HepG2 (cell line): ENCODE data around the gene NPC2. TPM values are rescaled to one million over a fixed set of nuclear protein-coding genes. Genes with fewer than 3 reads are reported as not detected.

ENCODE experiments used
- ATAC-seq: fragments of 200-7000 bp; cut with Tn5 transposase; 3 replicates; pipeline ENCODE4 v1.9.1; 2020; ENCODE audit warnings: mild to moderate bottlenecking, moderate library complexity
- BruUV-seq: library from RNA; stranded (reverse); fragments of 400-500 nt; replicated peaks from 2 replicates; lab custom pipeline; 2021; lab: Mats Ljungman, UMichigan
- CTCF ChIA-PET: fragments of 300-600 bp; formaldehyde crosslinking; extraction: SDS; loops from one replicate; lab custom pipeline; 2021; ENCODE audit warnings: low total read pairs, inconsistent platforms, low intra/inter-chr PET ratio; lab: Yijun Ruan, JAX
- POLR2A ChIA-PET: fragments of 350-600 bp; sonication (Branson Sonifier 250); formaldehyde crosslinking; loops from one replicate; lab custom pipeline; 2020; ENCODE audit warnings: antibody characterized with exemption, inconsistent platforms; lab: Yijun Ruan, JAX
- DNase-seq: peaks from one replicate; pipeline ENCODE4 v3.0.0-alpha.2; 2015; ENCODE audit warnings: low spot score
- FAIRE-seq: peaks from 3 replicates; lab custom pipeline; 2011; peaks lifted over from hg19 to GRCh38; lab: Jason Lieb, UNC
- H2AFZ ChIP-seq: one replicate; pipeline ENCODE4 v1.6.1; 2011; ENCODE audit warnings: low read length, inconsistent platforms
- H3K27ac ChIP-seq: fragments of 300-600 bp; 3 replicates; pipeline ENCODE4 v1.8.0; 2011; ENCODE audit warnings: mixed run types, mild to moderate bottlenecking, mixed read lengths, low read length, inconsistent platforms; ENCODE audit not compliant: insufficient read depth; ENCODE audit errors: extremely low read length
- H3K27me3 ChIP-seq, 2 experiments: fragments of 200-600 bp in 1 of 2; 2 replicates in 1 of 2; 3 replicates in 1 of 2; pipeline versions ENCODE4 v1.6.0 to v1.8.0; 2011; ENCODE audit warnings: low read length in 2 of 2, mild to moderate bottlenecking in 2 of 2, moderate library complexity in 2 of 2, inconsistent platforms in 1 of 2; ENCODE audit not compliant: insufficient read depth in 2 of 2, control insufficient read depth in 1 of 2
- H3K36me3 ChIP-seq, 2 experiments: fragments of 200-600 bp in 1 of 2; replicated peaks in 1 of 2; 2 replicates in 1 of 2; 3 replicates in 1 of 2; pipeline versions ENCODE4 v1.5.1 to v1.8.0; 2011; ENCODE audit warnings: low read length in 2 of 2, inconsistent platforms in 1 of 2; ENCODE audit not compliant: insufficient read depth in 2 of 2, control insufficient read depth in 1 of 2
- H3K4me1 ChIP-seq: 2 replicates; pipeline ENCODE4 v1.5.1; 2012; ENCODE audit warnings: low read length, inconsistent platforms; ENCODE audit not compliant: insufficient read depth
- H3K4me2 ChIP-seq: 2 replicates; pipeline ENCODE4 v1.6.0; 2011; ENCODE audit warnings: low read depth, low read length, inconsistent platforms
- H3K4me3 ChIP-seq, 3 experiments: fragments of 200-600 bp in 1 of 3; sonication (generic), shearing (Covaris generic) in 1 of 3; replicated peaks in 1 of 3; 2 replicates each; pipeline ENCODE4 v1.5.1; 2011 to 2016; ENCODE audit warnings: low read length in 3 of 3, inconsistent platforms in 2 of 3, low read depth in 2 of 3, mild to moderate bottlenecking in 2 of 3, control low read depth in 1 of 3, mixed read lengths in 1 of 3; ENCODE audit not compliant: insufficient read depth in 1 of 3
- H3K79me2 ChIP-seq: one replicate; pipeline ENCODE4 v1.6.1; 2011; ENCODE audit warnings: low read length, inconsistent platforms; ENCODE audit not compliant: insufficient read depth
- H3K9ac ChIP-seq: 2 replicates; pipeline ENCODE4 v1.6.0; 2011; ENCODE audit warnings: mild to moderate bottlenecking, low read depth, low read length, inconsistent platforms; ENCODE audit not compliant: insufficient read depth
- H3K9me3 ChIP-seq: 2 replicates; pipeline ENCODE4 v1.5.1; 2012; ENCODE audit warnings: mild to moderate bottlenecking, low read length
- H4K20me1 ChIP-seq: 2 replicates; pipeline ENCODE4 v1.6.0; 2011; ENCODE audit warnings: inconsistent platforms, mild to moderate bottlenecking, low read length, moderate library complexity; ENCODE audit not compliant: insufficient read depth
- ATF1 ChIP-seq: IDR thresholded peaks from 2 replicates; pipeline ENCODE4 v1.6.1; 2016; ENCODE audit warnings: mild to moderate bottlenecking, control low read depth
- HNF4A ChIP-seq: sonication (generic); formaldehyde crosslinking; IDR thresholded peaks from 2 replicates; pipeline ENCODE4 v1.4.0; 2020; ENCODE audit warnings: missing genetic modification reagents
- MAF1 ChIP-seq: sonication (generic); formaldehyde crosslinking; IDR thresholded peaks from 2 replicates; pipeline ENCODE4 v1.5.0; 2020; ENCODE audit warnings: missing genetic modification reagents, borderline replicate concordance
- MBD4 ChIP-seq: IDR thresholded peaks from 2 replicates; pipeline ENCODE4 v1.6.1; 2012; ENCODE audit warnings: low read length, inconsistent platforms, borderline replicate concordance
- NFYC ChIP-seq: IDR thresholded peaks from 2 replicates; pipeline ENCODE4 v1.6.1; 2016; ENCODE audit warnings: missing genetic modification reagents, missing compliant biosample characterization
- PHF8 ChIP-seq: sonication (generic); formaldehyde crosslinking; IDR thresholded peaks from 2 replicates; pipeline ENCODE4 v1.5.0; 2020; ENCODE audit warnings: missing genetic modification reagents
- TRIM24 ChIP-seq: sonication (generic); formaldehyde crosslinking; IDR thresholded peaks from 2 replicates; pipeline ENCODE4 v1.8.0; 2022; ENCODE audit warnings: mild to moderate bottlenecking, missing genetic modification reagents
- ZBTB20 ChIP-seq: sonication (generic); formaldehyde crosslinking; IDR thresholded peaks from 2 replicates; pipeline ENCODE4 v1.8.1; 2023; ENCODE audit warnings: missing genetic modification reagents, low read depth, mild to moderate bottlenecking, borderline replicate concordance
- ZKSCAN5 ChIP-seq: sonication (generic); formaldehyde crosslinking; IDR thresholded peaks from 2 replicates; pipeline ENCODE4 v1.5.1; 2020; ENCODE audit warnings: mild to moderate bottlenecking, missing genetic modification reagents
- ZNF782 ChIP-seq: sonication (generic); formaldehyde crosslinking; IDR thresholded peaks from 2 replicates; pipeline ENCODE4 v1.4.0; 2020; ENCODE audit warnings: missing genetic modification reagents, mild to moderate bottlenecking, borderline replicate concordance
- WGBS: methylation state at CpG from one replicate; pipeline ENCODE4 v1.1.6; 2017; ENCODE audit warnings: low lambda C conversion rate; 5-methylcytosine and 5-hydroxymethylcytosine counted together
- in situ Hi-C: cut with HindIII; loops from 2 replicates; pipeline ENCODE4 v1.10.0; 2017; ENCODE audit warnings: low pct_unique_long_range_greater_than_20kb; ENCODE audit not compliant: extremely low pct_ligation_motif_present
- intact Hi-C: fragments of 100-400 bp; cut with micrococcal nuclease; formaldehyde crosslinking; loops from one replicate; pipeline ENCODE4 v1.10.0; 2022; ENCODE audit not compliant: unreplicated experiment
- polyA plus RNA-seq, 8 experiments: library from polyadenylated mRNA; depleted of rRNA in 3 of 8; stranded (reverse) in 7 of 8; unstranded in 1 of 8; fragments of >200 nt; fragmentation: Illumina TruSeq in 4 of 8; extraction: Trizol in 4 of 8; gene quantifications; 2 replicates each; pipeline versions ENCODE4 v1.2.1 to v1.2.3, GENCODE V29; 2011 to 2016; ENCODE audit warnings: low read depth in 4 of 8, missing spikeins in 1 of 8, mixed read lengths in 1 of 8; ENCODE audit not compliant: insufficient read depth in 1 of 8
- total RNA-seq, 5 experiments: library from RNA; depleted of rRNA; stranded (reverse); fragments of >200 nt; fragmentation: Illumina TruSeq; extraction: Trizol; gene quantifications; 2 replicates each; pipeline ENCODE4 v1.2.3, GENCODE V29; 2016; ENCODE audit warnings: low read depth in 1 of 5
- TF ChIP-seq, protein P1 (sequence below): sonication (generic); formaldehyde crosslinking; IDR thresholded peaks from 2 replicates; pipeline ENCODE4 v1.5.1; 2020; ENCODE audit warnings: mild to moderate bottlenecking, missing genetic modification reagents, moderate library complexity
- TF ChIP-seq, protein P2 (sequence below): sonication (generic); formaldehyde crosslinking; IDR thresholded peaks from 2 replicates; pipeline ENCODE4 v1.4.0; 2020; ENCODE audit warnings: missing genetic modification reagents, borderline replicate concordance
- TF ChIP-seq, protein P3 (sequence below): sonication (generic); formaldehyde crosslinking; IDR thresholded peaks from 2 replicates; pipeline ENCODE4 v1.4.0; 2020; ENCODE audit warnings: mild to moderate bottlenecking, missing genetic modification reagents

NPC2 gene
- total and polyA plus RNA-seq, 2 of the 13 experiments (the other 11 are each of a cell fraction or from before 2014, with no cell fraction given): 132 to 164 TPM

DNA sequence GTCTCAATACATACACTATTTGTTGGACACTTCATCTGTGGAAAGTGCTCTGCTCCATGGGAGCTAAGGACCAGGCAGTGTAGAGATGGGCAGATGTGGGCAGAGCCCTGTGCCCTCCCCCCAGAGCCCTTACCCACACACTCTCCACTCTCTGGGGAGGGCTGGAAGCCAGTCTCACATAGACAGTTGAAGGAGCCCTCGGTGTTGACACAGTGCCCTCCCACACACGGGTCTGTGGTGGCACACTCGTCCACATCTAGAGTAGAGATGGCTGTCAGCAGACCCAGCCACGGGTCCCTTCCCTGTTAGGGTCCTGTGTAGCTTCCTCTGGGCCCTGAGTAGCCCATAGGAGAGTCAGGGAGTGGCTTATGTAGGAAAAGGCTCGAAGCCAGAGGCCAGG is 14.7 kb upstream of the NPC2 start:
- FAIRE-seq: no peak

More for the DNA sequence above, 14.7 kb upstream of the NPC2 start:
- CTCF ChIA-PET: no interaction called here
- H3K4me3 ChIP-seq: no peak overlapping the region
- no peaks in the 10 kb centered on the region for H3K79me2 ChIP-seq
- TF ChIP-seq ZKSCAN5 (CRISPR knock-in tag): no peak
- TF ChIP-seq TRIM24 (CRISPR knock-in tag): no peak
- TF ChIP-seq HNF4A (CRISPR knock-in tag): no peak
- TF ChIP-seq MAF1 (CRISPR knock-in tag): no peak
- no peak for TF ChIP-seq ZBTB20 (CRISPR knock-in tag)
- no peak for TF ChIP-seq MBD4
- no peak for TF ChIP-seq NFYC
- TF ChIP-seq, protein P1, sequence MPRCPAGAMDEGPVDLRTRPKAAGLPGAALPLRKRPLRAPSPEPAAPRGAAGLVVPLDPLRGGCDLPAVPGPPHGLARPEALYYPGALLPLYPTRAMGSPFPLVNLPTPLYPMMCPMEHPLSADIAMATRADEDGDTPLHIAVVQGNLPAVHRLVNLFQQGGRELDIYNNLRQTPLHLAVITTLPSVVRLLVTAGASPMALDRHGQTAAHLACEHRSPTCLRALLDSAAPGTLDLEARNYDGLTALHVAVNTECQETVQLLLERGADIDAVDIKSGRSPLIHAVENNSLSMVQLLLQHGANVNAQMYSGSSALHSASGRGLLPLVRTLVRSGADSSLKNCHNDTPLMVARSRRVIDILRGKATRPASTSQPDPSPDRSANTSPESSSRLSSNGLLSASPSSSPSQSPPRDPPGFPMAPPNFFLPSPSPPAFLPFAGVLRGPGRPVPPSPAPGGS (CRISPR knock-in tag): no peak
- TF ChIP-seq ZNF782 (CRISPR knock-in tag): no peak
- TF ChIP-seq, protein P2, sequence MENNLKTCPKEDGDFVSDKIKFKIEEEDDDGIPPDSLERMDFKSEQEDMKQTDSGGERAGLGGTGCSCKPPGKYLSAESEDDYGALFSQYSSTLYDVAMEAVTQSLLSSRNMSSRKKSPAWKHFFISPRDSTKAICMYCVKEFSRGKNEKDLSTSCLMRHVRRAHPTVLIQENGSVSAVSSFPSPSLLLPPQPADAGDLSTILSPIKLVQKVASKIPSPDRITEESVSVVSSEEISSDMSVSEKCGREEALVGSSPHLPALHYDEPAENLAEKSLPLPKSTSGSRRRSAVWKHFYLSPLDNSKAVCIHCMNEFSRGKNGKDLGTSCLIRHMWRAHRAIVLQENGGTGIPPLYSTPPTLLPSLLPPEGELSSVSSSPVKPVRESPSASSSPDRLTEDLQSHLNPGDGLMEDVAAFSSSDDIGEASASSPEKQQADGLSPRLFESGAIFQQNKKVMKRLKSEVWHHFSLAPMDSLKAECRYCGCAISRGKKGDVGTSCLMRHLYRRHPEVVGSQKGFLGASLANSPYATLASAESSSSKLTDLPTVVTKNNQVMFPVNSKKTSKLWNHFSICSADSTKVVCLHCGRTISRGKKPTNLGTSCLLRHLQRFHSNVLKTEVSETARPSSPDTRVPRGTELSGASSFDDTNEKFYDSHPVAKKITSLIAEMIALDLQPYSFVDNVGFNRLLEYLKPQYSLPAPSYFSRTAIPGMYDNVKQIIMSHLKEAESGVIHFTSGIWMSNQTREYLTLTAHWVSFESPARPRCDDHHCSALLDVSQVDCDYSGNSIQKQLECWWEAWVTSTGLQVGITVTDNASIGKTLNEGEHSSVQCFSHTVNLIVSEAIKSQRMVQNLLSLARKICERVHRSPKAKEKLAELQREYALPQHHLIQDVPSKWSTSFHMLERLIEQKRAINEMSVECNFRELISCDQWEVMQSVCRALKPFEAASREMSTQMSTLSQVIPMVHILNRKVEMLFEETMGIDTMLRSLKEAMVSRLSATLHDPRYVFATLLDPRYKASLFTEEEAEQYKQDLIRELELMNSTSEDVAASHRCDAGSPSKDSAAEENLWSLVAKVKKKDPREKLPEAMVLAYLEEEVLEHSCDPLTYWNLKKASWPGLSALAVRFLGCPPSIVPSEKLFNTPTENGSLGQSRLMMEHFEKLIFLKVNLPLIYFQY: no peak
- TF ChIP-seq ATF1: no peak
- TF ChIP-seq, protein P3, sequence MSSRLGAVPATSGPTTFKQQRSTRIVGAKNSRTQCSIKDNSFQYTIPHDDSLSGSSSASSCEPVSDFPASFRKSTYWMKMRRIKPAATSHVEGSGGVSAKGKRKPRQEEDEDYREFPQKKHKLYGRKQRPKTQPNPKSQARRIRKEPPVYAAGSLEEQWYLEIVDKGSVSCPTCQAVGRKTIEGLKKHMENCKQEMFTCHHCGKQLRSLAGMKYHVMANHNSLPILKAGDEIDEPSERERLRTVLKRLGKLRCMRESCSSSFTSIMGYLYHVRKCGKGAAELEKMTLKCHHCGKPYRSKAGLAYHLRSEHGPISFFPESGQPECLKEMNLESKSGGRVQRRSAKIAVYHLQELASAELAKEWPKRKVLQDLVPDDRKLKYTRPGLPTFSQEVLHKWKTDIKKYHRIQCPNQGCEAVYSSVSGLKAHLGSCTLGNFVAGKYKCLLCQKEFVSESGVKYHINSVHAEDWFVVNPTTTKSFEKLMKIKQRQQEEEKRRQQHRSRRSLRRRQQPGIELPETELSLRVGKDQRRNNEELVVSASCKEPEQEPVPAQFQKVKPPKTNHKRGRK (CRISPR knock-in tag): no peak
- TF ChIP-seq PHF8 (CRISPR knock-in tag): no peak
- H3K36me3 ChIP-seq: no peaks in the 10 kb centered on the region
- peaks cover 20% of the 10 kb centered on the region for H3K4me1 ChIP-seq
- H2AFZ ChIP-seq: no peak overlapping the region
- peaks cover 2 to 47% of the 10 kb centered on the region in 2 experiments; a peak in 4 of 5 replicates for H3K27me3 ChIP-seq
- intact Hi-C loops: no loop called here
- no peak overlapping the region for H3K4me2 ChIP-seq
- ATAC-seq (no peak), DNase-seq (no peak)
- H4K20me1 ChIP-seq: no peaks in the 10 kb centered on the region
- H3K9me3 ChIP-seq: no peaks in the 10 kb centered on the region
- in situ Hi-C loops: no loop called here
- POLR2A ChIA-PET: no interaction called here
- no peak overlapping the region for H3K27ac ChIP-seq
- BruUV-seq: no TSS peak
- WGBS: 0% methylated on average over 1 of the region's 5 CpGs
- no peak overlapping the region for H3K9ac ChIP-seq
